Stimulated activated CD8-positive, alpha-beta memory T cell treated with anti-CD3 and anti-CD28 coated beads, Interleukin-4, amount 100 ng/mL, for 24 hours (primary cell): ENCODE measurements around the gene CEP41.
"Not testable (repeated sequence)": the region's sequence is repeated elsewhere in the genome, so short reads cannot be mapped to it uniquely, and the experiment has no call there.

Experiments
- DNase-seq: peaks from one replicate; pipeline ENCODE4 v3.0.0-alpha.2; 2020; ENCODE audit warnings: low read depth

The CEP41 gene

DNA sequence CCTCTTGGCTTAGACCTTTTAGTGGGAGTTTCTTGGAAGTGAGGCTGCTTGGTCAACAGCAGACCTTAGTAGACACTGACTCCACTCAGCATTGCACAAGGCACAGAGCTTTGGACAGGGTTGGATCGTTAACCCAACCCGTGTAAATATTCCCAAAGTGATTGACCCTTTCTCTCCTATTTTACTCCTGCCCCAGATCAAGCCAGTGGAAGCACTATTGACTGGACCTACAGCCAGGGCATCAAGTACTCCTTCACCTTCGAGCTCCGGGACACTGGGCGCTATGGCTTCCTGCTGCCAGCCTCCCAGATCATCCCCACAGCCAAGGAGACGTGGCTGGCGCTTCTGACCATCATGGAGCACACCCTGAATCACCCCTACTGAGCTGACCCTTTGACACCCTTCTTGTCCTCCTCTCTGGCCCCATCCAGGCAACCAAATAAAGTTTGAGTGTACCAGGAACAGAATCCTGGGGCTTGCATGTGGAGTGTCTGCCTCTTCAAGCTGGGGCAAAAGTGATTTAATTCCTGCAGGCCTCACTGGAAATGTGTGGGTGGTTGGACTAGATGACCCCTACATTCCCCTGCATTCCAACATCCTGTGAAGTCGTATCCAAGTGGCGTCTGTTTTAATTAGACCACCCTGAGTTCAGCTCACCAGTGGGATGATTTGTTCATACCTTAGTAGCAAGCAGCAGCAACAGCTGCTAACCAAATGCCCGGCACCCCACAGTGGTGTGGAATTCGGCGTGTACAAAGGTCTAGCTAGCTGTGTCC, 53.0 kb downstream of the CEP41 start:
- no peak for DNase-seq

DNA sequence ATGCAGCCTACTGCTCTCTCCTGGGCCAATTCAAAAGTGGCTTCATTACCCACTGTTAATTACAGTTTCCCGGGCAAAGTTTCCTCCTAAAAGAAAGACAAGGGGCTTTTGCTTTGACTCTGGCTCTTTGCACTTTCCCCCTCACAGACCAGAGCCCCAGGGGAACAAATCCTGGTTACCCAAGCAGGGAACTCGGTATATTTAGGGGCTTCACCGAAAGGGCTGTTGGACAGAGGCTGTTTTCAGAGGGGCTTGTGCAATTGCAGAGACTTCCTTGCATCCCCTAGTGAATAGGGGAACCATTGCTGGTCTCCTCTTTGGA, 53.5 kb downstream of the CEP41 start:
- no peak for DNase-seq

DNA sequence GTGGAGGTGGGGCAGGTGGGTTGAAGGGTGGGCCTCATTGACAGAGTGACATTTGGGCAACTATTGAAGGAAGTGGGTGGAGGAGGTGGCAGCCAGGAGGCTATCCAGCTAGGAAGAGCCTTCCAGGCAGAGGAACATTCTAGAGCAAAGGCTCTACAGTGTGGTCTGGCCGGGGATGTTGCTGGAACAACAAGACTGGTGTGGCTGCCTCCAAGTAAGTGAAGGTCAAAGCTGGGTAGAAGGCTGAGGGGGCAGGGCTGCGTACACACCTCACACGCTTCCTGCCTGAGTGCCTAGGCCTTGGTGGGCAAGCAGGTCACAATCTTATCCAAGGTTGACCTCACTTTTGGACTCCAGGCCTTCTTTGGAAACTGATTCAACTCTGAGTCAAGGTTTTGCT, 53.9 kb downstream of the CEP41 start:
- no peak for DNase-seq

DNA sequence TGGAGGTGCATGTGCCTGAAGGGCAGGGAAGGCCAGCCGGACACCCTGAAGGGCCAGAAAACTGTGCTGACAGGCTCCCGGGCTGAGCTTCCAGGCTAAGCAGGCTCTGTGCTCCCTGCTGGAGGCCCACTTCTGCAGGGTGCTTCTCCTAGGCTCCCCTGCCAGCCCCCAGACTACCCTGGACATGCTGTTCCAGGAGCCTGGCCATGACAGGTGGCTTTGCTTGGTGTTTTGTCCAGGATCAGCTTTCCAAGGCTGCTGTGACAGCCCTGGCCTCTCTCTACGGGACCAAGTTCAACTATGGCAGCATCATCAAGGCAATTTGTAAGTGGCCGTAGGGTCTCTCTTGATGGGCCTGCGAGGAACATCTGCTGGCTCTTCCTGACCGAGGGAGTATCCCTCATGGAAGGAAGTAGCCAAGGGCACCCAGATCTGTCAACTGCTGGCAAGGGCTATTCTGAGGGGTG, 55.2 kb downstream of the CEP41 start:
- DNase-seq: no peak

DNA sequence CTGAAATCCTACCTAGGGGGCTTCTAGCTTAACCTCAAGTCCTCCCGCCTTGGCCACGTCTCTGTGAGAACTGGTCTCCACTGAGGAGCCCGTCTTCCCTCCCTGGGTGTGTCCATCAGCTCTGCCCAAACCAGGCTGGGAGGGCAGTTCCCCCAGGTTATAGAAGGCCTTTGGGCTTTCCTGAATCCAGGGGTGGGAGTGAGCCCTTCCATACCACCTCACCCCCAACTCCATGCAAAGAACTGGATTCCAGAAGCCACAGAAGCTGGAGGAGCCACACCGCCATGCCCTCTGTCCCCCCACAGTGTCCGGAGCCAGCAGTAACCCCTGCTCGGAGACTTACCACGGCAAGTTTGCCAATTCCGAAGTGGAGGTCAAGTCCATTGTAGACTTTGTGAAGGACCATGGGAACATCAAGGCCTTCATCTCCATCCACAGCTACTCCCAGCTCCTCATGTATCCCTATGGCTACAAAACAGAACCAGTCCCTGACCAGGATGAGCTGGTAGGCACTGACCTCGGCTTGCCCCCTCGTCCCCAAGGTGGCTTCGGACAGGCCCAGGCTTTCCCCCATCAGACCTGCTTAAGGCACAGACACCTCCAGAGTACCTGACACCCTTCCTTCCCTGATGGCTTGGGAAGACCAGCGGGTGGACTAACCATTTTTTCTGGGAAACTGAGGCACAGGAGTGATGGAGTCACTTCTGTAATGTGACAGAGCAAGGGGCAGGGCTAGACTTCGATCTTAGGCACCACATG, 55.8 kb downstream of the CEP41 start:
- no peak for DNase-seq

DNA sequence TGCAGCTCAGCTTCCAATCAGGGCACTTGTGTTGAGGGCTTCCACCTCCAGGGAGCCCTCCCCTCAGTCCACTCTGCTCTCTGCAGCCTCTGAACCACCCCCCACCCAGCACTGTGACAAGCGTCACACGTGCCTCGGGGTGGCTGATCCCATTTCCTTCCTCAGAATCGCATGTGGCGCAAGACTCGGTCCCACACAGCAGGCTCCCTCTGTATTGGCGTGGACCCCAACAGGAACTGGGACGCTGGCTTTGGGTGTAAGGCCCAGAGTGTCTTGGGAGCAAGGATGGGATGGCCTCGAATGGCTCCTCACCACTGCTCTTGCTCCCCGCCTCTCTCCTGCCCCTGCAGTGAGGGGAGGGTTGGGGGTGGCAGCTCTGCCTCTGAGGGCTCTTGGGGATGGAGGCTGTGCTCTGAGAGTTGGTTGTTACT, 56.4 kb downstream of the CEP41 start:
- no peak for DNase-seq

DNA sequence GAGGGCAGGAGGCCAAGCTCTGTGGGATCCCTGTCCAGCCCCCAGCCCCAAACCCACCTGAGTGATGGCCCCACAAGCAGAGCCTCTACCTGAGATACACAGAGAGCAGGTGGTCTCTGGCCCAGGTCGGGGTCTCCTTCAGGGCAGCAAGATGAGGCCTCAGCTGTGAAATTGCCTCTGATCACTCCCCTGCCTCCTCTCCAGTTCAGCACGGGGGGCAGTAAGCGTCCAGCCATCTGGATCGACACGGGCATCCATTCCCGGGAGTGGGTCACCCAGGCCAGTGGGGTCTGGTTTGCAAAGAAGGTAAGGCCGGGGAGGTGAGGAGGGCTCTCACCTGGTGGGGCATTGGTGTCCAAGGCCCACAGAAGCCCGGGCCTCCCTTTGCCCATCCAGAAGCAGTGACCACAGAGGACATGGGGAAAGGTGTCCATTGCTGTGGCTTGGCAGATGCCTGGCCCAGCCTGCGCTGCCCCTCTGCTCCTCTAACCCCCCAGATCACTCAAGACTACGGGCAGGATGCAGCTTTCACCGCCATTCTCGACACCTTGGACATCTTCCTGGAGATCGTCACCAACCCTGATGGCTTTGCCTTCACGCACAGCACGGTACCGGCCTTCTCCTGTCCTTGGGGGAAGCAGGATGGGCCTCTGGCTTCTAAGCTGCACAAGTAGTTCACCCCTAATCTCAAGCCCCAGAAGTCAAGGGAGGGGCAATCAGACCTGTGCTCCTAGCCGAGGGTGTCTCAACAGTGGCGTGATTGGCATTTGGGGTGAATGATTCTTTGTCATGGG, 57.4 kb downstream of the CEP41 start:
- DNase-seq: no peak

DNA sequence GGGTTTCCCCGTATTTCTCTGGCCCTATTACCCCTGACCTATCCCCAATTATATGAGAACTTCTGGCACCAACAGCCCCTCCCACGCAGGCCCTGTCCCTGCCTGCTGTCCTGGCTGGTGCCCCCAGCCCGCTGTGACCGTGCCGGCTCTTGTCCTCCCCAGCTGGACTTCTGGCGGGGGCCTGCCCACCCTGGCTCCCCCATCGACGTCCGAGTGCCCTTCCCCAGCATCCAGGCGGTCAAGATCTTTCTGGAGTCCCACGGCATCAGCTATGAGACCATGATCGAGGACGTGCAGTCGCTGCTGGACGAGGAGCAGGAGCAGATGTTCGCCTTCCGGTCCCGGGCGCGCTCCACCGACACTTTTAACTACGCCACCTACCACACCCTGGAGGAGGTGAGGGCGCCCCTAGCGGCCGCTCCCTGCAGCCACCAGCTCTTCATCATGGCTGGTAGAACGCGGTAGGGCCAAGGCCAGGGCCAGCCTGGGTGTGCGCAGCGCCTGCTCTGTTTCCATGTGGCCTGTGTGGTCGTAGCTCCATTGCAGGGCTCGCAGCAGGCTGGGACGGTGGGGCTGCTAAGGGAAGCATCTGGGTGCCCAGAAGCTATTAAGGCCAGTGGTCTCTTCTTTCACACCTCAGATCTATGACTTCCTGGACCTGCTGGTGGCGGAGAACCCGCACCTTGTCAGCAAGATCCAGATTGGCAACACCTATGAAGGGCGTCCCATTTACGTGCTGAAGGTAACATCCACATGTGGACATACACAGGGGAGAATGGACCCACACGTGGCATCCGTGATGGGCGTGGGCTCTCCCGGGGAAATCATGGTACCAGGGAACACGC, 59.1 kb downstream of the CEP41 start:
- no peak for DNase-seq

DNA sequence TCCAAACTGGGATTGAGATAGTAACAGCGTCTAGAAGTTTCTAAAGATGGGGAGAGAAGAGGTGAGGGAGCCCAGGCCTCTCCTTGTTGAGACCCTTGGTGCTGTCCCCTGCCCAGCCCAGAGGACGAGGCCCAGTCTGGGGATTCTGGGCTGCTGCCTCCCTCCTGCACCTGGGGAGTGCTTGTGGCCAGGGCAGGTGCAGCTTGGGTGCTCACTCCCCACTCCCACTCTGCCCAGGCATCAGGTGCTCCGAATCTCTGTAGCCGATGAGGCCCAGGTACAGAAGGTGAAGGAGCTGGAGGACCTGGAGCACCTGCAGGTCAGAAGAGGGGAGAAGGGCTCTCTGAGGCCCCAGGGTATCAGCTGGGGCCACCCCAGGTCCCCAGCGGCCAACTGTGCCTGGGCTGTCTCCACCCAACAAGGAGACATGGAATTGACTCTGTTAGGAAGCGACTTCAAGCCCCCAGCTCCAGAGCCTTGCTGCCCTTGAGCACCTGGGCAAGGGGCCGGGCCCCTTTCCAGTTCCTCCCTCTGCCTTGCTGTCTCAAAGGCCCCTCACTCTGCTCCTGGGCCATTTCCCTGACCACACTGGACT, 59.9 kb downstream of the CEP41 start:
- DNase-seq: no peak

DNA sequence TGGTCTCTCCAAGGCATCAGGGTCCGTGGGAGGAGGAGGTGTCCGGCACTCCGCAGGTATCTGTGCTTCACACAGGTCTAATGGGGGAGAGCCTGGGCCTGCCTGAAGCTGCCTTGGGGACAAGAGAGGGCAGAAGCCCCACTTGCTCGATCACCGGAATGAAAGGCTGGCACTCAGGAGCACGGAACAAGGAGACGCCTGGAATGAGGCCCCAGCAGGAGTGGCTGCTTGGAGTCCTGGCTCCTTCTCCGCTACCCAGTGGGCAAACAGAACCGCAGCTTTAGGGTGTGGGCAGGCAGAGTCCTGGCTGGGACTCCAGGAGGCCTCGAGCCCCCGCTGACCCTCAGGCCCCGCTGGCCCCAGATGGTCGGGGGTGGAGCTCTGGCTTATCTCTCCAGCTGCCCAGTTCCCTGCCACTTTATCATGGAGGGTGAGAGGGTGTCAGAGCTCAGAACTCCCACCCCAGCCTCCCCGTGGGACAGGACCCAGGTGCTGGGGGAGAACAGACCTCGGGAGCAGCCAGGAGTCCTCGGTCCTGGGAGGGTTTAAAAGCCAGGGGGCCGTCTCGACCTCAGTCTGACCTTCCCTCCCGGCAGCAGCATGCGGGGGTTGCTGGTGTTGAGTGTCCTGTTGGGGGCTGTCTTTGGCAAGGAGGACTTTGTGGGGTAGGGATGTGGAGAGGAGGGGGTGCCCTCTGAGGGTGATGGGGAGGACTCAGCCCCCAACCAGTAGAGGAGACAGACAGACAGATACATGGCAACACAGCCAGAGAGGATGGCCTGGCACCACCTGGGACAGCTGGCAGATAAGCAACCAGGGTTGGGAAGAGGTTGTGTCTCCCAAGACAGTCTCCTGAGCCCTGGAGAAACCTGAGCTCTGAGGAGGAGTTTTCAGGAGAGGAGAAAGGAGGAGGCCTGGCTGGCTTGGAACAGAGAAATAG, 60.6 kb downstream of the CEP41 start, which contains the start of gene CPA1:
Gene CPA1 (plus strand): TSS at position 574 of the 940 bp plus-strand sequence. CDS start 27 bp downstream, at position 601.
- no peak for DNase-seq

DNA sequence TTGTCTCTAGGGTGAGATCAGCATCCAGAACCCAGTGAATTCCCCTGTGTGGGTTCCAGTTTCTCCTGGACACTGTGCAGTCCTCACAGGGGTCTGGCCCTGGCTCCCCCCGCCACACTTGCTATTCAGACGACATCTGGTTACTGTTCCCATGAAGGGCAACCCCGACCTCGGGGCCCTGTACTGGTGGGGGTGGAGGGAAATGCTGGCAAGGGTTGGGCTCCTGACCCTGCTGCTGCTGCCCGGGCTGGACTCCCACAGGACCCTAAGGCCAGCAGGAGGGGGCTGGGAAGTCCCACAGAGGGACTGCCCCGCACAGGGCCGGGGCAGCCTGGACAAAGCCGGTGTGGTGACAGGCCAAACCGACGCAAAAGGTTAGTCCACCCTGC, 61.3 kb downstream of the CEP41 start:
- no peak for DNase-seq

DNA sequence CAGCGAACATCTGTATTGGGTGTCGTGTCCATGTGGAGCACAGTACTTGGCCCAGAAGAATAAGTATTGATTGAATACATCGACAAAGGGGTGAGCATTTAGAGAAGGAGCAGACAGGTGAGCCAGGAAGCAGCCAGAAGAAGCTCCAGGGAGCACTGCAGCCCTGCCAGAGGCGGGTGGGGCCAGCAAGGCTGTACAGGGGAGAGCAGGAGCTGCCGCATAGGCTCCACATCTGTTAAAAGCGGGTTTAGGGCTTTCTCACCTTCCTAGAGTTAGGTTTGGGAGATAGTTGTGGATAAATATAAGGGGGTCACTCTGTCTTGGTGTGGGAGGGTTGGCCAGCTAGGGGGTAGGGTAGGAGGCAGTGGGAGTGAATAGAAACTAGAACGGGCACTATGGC, 61.8 kb downstream of the CEP41 start:
- no peak for DNase-seq

DNA sequence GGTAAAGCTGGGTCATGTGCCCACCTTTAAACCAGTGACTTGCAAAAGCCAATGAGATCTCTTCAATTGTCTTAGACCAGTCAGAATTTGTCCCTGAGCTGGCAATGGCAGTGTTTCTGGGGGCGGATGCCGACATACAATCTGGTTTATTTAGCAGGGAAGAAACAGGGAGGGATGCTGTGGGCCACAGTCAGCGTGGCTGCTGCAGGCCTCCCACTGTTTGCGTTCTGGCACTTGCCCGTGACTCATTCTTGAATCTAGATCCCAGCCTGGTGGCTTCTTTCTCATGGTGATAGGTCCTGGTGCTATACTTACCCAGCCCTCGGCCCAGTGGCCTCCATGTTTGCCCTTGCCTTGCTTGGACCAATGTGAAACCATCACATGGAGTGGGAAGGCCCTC, 63.6 kb downstream of the CEP41 start:
- DNase-seq: no peak

DNA sequence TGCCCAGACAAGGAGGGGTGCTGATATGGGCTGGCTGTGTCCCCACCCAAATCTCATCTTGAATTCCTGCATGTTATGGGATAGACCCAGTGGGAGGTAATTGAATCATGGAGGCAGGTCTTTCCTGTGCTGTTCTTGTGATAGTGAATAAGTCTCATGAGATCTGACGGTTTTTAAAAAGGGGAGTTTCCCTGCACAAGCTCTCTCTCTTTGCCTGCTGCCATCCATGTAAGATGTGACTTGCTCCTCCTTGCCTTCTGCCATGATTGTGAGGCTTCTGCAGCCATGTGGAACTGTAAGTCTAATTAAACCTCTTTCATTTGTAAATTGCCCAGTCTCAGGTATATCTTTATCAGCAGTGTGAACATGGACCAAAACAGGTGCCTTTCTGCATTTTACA, 64.4 kb downstream of the CEP41 start:
- DNase-seq: not testable (repeated sequence)

DNA sequence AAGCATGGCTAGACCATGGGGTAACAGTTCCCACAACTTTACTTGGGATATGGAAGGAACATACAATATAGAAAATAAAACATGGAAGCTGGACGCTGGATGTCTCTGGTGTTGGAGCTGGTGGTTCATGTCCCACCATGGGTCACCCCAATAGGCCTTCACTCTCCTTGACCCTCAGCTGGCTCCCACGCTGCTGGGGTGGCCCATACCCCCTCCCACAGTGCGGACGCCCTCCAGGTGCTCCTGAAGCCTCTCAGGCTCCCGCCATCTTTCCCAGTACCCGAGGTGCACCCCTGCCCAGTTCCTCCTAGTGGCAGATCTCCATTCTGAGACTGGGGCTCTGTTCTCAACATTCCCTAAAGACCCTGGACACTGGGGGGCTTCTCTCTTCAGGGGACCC, 66.3 kb downstream of the CEP41 start:
- no peak for DNase-seq

DNA sequence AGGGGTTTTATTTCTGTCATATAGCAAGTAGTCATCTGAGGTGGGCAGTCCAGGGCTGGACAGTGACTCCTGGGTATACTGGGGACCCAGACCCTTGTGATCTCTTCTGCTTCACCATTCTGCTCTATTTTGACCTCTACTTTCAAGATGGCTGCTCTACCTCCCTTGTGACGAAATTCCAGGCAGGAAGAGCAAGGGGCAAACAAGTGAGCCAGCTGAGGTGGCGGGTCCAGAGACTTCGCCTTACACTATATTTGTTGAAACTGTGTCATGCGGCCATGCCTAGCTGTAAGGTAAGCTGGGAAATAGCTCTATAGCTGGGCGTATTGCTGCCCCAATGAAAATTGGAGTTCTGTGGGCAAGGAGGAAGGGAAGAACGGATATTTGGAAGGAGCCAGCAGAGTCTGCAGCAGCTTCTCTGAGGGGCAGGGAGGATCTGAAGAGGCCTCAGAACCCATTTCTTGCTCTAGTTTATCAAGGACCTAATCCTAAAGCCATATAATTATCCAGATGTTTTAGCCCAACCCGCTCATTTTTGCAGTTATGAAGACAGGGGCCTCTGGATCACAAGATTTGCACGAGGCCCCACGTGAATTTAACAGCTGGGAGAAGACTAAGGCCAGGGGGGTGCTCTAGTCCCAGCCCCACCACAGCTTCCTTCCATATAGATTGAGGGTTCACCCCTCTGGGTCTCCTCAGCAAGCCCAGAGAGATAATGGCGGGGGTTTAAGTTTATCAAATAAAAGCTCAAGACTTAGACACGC, 68.2 kb downstream of the CEP41 start:
- no peak for DNase-seq

DNA sequence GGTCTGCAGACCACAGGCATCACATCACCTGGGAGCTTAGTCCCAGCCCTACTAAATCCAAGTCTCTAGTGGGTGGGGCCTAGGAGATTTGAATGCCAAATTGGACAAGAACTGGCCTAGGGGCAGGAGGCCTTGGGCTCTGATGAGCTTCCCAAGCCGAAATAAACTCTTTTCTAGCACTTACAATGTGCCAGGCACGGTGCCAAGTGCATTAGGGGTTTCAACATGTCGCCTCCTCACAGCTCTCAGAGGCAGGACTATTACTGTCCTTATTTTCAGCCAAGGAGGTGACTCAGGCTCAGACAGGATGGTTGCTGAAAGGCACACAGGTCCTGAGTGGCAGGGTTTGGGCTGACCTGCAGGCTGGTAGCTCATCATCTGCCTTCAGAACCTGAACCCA, 69.8 kb downstream of the CEP41 start:
- DNase-seq: no peak

DNA sequence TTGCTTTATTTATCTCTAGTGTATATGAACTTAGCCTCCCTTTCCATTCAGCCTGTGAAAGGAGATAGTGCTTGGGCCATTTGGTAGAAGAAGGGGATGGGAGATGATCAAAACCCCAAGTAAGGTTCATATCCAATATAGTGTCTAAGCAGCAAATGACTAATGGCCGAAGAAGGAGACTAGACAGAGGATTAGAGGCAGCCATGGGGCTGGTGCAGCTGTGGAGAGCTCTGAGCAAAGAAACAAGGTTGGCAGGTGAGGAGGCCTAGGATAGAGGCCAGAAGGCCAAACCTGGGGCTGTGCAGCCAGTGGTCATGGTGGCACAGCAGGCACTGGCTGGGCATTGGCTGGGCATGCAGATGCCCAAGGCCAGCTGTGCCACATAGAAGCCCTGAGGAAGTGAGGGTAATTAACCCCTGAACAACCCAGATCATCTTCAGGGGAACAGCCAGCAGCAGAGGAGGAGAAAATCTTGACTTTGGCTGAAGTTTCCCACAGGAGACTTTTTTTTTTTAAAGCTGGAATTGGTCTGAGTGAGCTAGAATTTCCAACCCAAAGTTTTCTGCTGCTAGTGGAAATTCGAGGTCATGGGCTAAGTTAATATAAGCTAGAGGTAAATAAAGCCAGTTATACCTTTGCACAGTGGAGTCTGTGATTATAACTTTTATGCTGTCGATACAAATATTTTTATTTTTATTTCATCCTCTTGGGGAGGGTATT, 70.8 kb downstream of the CEP41 start:
- no peak for DNase-seq
